Measurements from ENCODE around the gene PIRT.

Gene PIRT

GRCh38 chr17:10787306-10788045, 50.4 kb downstream of the PIRT start:
- DNase-seq = no peak

GRCh38 chr17:10785295-10785694, 52.6 kb downstream of the PIRT start:
- DNase-seq = no peak

GRCh38 chr17:10779609-10780008, 58.3 kb downstream of the PIRT start:
- DNase-seq = no peak

- no peak for DNase-seq
Observed at GRCh38 chr17:10777890-10778289, 60.0 kb downstream of the PIRT start.

GRCh38 chr17:10777131-10777807, 60.6 kb downstream of the PIRT start:
- no peak for DNase-seq

- DNase-seq = no peak
Observed at GRCh38 chr17:10776381-10776780, 61.5 kb downstream of the PIRT start.

GRCh38 chr17:10775740-10776356, 62.0 kb downstream of the PIRT start:
- DNase-seq = no peak

GRCh38 chr17:10775058-10775457, 62.8 kb downstream of the PIRT start:
- DNase-seq = no peak

GRCh38 chr17:10773391-10773790, 64.5 kb downstream of the PIRT start:
- no peak for DNase-seq

Data from NCI-H2081 (cell line).